ENCODE data around the gene GPR55.

DNA sequence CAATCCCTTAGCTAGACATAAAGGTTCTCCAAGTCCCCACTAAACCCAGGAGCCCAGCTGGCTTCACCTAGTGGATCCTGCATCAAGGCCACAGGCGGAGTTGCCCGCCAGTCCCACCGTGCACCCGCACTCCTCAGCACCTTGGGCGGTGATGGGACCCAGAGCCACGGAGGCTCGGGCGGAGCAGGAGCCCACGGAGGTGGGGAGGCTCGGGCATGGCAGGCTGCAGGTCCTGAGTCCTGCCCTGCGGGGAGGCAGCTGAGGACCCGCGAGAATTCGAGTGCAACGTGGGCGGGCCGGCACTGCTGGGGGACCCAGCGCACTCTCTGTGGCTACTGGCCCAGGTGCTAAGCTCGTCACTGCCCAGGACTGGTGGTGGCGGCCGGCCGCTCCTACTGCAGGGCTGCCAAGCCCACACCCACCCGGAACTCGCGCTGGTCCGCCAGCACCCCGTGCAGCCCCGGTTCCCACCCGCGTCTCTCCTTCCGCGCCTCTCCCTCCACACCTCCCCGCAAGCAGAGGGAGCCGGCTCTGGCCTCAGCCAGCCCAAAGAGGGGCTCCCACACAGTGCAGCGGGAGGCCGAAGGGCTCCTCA is 39.2 kb upstream of the GPR55 start:
- TF ChIP-seq, protein P1, sequence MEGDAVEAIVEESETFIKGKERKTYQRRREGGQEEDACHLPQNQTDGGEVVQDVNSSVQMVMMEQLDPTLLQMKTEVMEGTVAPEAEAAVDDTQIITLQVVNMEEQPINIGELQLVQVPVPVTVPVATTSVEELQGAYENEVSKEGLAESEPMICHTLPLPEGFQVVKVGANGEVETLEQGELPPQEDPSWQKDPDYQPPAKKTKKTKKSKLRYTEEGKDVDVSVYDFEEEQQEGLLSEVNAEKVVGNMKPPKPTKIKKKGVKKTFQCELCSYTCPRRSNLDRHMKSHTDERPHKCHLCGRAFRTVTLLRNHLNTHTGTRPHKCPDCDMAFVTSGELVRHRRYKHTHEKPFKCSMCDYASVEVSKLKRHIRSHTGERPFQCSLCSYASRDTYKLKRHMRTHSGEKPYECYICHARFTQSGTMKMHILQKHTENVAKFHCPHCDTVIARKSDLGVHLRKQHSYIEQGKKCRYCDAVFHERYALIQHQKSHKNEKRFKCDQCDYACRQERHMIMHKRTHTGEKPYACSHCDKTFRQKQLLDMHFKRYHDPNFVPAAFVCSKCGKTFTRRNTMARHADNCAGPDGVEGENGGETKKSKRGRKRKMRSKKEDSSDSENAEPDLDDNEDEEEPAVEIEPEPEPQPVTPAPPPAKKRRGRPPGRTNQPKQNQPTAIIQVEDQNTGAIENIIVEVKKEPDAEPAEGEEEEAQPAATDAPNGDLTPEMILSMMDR (IDR thresholded peaks at IDR 0.05), result no peak
- TF ChIP-seq POLR2A (IDR thresholded peaks at IDR 0.05), result no peak
